HS-5 (cell line): Measurements from ENCODE around the gene KRTAP5-3.

Experiments
- DNase-seq: peaks from one replicate; pipeline ENCODE4 v3.0.0-alpha.2; 2012; ENCODE audit warnings: low read depth

Gene KRTAP5-3

DNA sequence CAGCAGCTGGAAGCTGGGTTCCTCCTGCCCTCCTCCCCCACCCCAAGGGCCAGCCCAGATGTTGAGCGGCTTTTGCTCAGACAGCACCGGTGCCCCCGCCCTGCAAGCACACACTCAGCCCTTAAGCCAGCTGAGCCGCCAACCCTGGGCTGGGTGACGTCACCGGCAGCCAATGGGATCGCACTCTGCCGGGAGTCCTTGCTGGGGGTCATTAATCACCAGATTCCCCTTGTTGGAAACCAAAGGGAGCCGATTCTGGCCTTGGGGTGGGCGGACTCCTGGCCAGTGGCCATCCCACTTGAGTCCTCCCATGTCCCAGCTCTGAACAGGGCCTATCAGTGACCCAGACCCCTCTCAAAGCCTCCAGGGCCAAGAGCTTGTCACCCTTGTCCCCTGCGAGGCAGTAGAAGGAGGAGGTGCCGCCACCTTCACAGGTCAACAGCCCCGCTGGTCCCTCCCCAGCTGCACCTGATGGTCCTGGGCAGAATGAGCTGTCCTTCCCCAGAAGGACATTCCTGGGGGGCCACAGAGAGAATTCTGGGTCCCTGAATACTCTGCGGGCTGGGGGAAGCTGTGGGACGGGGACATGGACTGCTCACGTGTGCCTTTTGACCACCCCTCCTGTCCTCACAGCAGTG lies 43.6 kb downstream of the KRTAP5-3 start:
- DNase-seq = no peak

DNA sequence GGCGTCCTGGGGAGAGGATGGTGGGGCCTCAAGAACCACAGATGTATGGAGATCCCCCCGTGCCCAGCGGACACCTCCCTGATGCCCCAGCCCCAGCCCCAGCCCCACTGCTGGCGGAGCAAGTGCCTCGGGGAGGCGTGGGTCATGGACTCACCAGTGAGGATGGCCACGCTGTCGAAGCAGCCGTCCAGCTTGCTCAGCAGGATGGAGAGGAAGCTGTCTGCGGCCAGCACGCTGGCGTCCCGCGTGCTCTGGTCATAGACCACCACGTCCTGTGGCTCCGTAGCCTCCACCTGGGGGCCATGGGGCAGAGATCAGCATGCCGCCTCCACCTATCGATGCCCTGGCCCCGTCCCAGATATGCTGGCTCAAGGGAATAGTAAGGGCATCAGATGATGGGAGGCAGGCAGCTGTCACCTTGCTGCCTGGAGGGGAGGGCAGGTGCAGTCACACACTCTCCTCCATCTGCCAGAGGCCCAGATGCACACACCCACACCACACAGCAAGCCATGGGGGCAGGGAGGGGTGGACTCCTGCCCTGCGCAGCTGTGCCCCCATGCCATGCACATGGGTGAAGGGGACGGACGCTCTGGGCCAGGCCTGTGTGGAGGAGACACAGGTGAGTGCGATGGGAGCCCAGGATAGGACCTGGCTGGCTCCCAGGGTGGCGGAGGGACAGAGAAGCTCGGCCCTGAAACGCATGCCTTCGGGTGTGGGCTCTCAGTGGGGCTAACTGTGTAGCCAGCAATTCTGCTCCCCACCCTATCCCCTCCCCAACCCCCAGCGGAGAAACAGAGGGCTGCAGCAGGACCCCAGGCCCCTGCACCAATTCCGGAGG lies 44.3 kb downstream of the KRTAP5-3 start:
- no peak for DNase-seq

DNA sequence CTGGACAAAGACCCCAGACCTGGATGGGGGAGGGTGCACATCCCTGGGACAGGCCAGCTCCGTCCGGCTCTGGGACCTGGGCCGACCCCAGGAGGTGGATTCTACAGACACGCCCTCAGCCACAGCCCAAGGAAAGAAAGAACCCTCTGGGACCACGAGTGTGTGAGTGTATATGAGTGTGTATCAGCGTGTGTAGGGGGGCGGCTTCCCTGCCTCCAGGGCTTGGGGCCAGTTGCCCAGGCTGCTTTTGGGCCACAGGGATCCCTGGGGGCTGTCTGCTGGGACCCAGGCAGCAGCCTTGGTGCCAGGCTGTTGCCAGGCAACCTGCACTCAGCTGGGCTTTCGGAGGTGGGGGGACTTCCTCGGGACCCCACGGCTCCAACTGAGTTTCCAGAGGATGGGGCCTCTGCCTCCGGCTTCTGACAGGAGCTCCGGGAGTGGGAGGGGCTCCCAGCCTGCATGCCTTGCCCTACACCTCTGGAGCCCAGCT lies 45.1 kb downstream of the KRTAP5-3 start:
- DNase-seq = no peak

DNA sequence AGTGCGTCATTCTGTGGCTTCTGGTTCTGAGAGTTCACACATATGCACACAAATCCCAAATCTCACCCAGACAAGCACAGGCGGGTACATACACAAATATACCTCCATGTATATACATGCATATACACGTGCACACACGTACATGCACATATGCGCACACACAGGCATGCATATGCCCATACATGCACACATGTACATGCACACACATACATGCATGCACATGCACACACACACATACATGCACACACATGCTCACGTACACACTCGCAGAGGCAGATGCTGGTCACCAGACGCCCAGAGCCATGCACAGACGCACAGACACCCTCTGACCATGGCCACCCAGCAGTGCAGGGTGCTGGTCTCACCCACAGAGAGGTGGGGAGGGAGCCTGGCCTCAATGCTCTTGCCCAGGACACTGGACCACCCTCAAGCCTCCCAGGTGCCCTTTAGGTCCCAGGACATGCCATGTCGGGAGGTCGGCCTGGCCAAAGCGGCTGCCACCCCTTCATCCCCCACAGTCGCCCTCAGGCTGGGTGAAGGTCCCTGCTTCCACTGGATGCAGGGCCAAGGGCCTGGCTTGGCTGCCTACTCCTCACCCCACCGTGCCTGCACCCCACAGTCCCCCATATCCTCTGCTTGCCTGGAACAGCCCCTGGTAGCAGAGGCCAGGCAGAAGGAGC lies 45.7 kb downstream of the KRTAP5-3 start:
- DNase-seq = no peak

DNA sequence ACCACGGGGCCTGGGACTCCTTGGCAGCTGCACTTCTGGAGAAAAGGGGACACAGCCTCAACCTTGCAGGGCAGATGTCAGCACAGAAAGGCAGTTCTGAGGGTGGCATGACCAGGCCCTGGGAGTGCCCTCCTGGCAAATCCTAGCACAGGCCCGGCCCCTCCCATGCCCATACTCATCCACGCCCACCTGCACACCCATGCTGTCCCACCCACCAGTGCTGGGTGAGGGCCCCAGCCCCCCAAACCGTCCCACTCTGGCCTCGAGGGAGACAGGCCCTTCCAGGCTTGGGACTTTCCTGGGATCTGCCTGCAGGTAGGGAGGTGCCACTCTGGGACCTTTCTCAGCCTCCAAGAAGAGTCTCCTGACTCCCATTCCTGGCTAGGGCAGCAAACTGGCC lies 46.3 kb downstream of the KRTAP5-3 start:
- no peak for DNase-seq

DNA sequence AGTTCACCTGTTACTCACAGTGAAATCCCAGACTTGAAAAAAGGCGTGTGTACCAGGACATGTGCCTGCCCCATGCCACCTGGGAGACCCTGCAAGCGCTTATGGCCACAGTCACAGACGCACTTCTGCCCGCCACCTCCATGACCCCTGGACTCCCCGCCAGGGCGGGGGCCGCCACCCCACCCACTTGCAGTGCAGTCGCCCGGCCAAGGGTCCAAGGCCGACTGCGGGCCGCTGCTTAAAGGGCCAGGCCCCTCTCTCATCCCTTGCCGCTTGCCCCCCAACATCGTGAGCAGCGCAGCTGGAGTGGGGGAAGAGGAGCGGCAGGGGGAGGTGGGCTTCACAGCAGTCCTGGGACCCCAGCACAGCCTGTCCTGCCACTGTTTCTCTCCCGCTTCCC lies 47.0 kb downstream of the KRTAP5-3 start:
- no peak for DNase-seq

DNA sequence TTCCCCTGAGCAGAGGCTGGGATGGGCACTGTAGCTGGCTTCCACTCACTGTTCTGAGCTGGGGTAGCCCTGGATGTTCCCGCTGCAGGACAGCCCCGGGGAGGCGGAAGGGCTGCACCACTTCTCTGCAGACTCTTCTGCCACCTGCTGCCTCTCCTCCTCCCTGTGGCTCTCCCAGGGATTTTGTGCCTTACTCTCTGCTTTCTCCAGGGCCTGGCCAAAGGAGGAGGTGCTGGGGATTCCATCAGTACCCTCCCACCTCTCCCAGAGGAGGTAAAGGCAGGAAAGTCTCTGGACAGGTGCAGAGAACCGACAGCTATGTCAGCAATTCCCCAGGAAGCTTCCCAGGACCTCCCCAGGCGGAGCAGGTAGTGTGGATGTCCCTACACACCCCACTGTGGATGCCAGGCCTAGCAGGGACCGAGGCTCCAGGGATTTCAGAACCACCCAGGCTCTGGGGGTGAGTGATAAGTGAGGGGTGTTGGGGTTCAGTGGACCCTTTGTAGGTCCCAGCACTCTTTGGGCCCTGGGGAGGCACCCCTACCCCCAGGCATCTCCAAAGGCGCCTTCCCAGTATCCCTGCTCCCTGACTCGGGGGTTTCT lies 47.5 kb downstream of the KRTAP5-3 start:
- DNase-seq = no peak

DNA sequence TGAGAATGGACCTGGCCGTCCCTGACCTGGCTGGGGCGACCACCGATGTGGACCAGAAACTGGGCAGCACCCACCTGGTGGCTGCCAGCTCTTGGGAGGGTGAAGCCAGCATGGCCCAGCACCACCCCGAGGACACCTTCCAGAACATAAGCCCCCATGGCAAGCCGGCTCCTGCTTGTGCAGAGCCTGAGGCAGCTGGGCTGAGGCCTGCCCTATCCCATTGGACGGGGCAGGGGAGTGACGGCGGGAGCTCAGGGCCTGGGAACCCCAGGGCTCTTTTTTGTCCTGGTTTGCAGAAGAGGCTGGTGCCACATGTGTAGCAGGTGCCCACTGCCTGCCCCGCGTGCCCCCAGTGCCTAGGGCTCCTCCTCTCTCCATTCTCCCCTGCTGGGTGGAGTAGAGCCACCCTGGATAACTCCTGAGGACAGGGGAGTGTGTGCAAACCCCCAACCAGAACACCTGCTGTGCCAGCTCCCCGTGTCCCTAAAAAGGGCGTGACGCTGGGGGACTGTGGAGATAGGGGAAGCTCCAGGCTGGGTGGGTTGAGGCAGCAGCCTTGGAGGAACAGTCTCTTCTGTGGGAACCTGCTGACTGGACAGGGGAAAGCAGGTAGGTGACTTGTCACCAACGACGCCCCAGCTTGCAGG lies 48.1 kb downstream of the KRTAP5-3 start:
- DNase-seq = no peak

DNA sequence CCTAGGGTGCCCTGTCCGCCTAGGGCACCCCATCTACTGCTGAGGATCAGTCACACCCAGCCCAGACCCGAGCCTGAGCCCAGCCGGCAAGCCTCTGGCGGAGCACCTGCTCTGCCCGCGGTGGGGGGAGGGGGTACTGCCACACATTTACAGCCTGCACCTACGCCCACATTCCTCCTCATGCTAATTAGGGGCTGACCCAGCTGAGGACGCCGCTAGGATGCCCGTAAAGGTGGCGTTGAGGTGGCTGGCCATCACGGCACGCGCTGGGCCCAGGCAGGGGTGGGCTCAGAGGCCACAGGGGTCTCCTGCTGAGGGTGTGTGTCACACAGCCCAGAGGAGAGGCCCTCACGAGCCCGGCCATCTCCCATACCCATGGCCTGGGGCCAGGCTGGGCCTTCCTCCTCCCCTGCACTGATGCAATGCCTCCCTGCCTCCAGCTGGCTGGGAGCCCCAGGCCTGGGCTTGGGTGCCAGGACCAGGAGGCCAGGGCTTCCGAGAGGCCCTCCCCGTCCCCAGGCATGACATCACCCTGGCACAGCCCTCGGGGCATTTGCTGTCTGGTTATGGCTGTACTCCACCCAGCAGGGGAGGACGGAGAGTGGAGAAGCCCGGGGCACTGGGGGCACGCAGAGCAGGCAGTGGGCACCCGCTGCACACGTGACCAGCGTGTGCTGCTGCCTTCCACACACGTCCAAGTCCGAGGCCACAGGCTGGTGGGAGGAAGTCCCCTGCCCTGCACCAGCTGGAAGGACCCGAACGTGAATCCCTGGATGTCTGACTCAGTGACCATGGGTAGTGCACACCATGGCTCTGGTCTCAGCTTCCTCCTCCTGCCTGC lies 48.9 kb downstream of the KRTAP5-3 start:
- DNase-seq = no peak

DNA sequence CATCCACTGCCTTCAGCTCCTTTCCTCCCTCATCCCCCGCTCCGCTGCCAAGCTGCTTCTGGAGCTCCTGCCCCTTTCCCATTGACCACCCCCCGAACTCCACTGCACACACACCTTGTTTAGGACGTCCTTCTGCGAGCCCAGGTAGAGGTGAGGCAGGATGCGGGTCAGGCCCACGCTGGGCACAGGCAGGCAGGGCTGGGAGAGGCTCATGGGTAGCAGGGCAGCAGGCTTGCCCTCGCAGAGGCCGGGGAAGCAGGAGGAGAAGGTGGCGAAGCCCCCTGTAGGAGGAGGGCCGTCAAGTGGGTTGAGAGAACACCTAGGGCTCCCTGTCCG lies 49.5 kb downstream of the KRTAP5-3 start:
- no peak for DNase-seq

DNA sequence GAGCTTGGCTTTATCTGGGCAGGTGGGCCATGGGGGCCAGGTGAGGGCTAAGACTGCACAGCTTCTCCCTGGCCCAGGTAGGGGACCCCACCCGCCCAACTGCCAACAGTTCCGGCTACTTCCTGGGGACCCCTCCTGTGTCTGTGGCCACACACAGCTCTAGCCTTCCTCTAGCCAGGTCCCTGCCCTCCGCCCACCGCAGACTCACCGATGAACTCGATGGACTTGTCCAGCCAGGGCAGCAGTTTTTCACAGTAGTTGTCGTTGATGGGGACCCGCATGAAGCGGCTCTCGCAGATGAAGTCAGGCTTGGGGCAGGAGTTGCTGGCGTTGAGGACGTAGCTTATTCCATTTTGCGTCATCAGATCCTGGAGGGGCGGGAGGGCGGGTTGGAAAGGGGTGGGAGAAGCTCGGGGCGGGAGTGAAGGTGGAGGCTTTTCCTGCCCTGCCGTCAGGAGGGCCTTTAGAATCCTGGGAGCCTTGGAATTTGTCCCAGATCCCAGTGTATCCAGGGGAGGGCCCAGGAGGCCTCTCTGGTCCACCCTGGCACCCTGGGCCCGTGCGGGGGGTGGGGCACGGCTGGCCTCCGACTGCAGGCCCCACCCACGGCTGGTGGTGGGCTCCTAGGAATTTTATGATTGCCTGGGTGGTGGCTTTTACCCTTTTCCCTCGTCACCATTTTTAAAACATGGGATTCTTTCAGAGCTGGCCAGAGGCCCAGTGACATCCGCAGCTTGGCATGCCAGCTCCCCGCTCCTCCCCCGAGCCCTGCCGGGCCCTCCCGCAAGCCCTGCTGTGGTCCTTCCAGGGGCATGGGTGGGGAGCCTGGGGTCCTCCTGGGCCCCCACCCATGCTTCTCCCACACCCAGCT lies 50.1 kb downstream of the KRTAP5-3 start:
- no peak for DNase-seq
